PFSK-1 (cell line): Measurements from ENCODE around the gene BMP7.

Source experiments
- FOXP2 ChIP-seq: optimal IDR thresholded peaks from 2 replicates; pipeline ENCODE3; 2011; ENCODE audit warnings: borderline replicate concordance, control low read depth, inconsistent platforms; ENCODE audit not compliant: insufficient read depth; ENCODE audit errors: extremely low read length, extremely low read depth
- POLR2AphosphoS5 ChIP-seq: IDR thresholded peaks from 2 replicates; pipeline ENCODE4 v1.6.1; 2012; ENCODE audit warnings: low read depth, mild to moderate bottlenecking, control low read depth, low read length, moderate library complexity
- SIN3A ChIP-seq: IDR thresholded peaks from 2 replicates; pipeline ENCODE4 v1.6.1; 2012; ENCODE audit warnings: mild to moderate bottlenecking, low read length, moderate library complexity, borderline replicate concordance; ENCODE audit not compliant: insufficient read depth
- TAF1 ChIP-seq: IDR thresholded peaks from 2 replicates; pipeline ENCODE4 v1.6.1; 2012; ENCODE audit warnings: low read length, control low read depth, borderline replicate concordance; ENCODE audit not compliant: insufficient read depth
- TF ChIP-seq, protein P1 (sequence below), 2 experiments: IDR thresholded peaks; 2 replicates each; pipeline versions ENCODE4 v1.6.1 to v1.8.0; 2011 to 2012; ENCODE audit warnings: low read depth in 2 of 2, low read length in 2 of 2, control low read depth in 1 of 2, inconsistent platforms in 1 of 2, mild to moderate bottlenecking in 1 of 2, moderate library complexity in 1 of 2; ENCODE audit not compliant: insufficient read depth in 1 of 2

BMP7 gene

GRCh38 chr20:57189713-57190112, 76.7 kb downstream of the BMP7 start:
- TF ChIP-seq TAF1 (no peak), POLR2AphosphoS5 (no peak), SIN3A (no peak), FOXP2 (no peak)
- TF ChIP-seq, protein P1, sequence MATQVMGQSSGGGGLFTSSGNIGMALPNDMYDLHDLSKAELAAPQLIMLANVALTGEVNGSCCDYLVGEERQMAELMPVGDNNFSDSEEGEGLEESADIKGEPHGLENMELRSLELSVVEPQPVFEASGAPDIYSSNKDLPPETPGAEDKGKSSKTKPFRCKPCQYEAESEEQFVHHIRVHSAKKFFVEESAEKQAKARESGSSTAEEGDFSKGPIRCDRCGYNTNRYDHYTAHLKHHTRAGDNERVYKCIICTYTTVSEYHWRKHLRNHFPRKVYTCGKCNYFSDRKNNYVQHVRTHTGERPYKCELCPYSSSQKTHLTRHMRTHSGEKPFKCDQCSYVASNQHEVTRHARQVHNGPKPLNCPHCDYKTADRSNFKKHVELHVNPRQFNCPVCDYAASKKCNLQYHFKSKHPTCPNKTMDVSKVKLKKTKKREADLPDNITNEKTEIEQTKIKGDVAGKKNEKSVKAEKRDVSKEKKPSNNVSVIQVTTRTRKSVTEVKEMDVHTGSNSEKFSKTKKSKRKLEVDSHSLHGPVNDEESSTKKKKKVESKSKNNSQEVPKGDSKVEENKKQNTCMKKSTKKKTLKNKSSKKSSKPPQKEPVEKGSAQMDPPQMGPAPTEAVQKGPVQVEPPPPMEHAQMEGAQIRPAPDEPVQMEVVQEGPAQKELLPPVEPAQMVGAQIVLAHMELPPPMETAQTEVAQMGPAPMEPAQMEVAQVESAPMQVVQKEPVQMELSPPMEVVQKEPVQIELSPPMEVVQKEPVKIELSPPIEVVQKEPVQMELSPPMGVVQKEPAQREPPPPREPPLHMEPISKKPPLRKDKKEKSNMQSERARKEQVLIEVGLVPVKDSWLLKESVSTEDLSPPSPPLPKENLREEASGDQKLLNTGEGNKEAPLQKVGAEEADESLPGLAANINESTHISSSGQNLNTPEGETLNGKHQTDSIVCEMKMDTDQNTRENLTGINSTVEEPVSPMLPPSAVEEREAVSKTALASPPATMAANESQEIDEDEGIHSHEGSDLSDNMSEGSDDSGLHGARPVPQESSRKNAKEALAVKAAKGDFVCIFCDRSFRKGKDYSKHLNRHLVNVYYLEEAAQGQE (IDR thresholded peaks at IDR 0.05; ENCODE audit: insufficient read depth in 1 of 2, low read depth in 2 of 2, low read length in 2 of 2), result no peak

DNA sequence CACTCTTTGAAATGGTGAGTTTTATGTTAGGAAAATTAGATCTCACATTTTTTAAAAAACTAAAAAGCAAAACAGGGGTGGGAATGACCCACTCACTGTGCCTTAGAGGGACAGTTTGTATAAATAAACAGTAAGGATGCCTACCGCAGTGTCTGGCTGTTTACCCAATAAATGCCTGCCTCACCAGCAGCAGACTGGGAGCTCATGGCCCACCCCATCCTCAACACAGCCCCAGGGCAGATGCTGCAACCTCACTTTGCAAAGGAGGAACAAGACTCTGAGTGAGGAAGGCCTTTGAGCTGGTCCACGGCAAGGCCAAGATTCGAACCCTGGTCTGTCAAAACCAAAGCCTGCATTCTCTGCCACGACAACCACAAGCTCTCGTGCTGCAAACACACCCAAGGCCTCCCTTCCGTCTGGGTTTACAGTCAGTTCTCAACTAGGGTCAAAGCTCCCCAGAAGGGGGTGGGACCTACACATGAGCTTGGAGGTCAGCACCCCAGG, 77.8 kb downstream of the BMP7 start:
- TF ChIP-seq TAF1 (no peak), POLR2AphosphoS5 (no peak), SIN3A (no peak), FOXP2 (no peak)
- TF ChIP-seq, protein P1 (IDR thresholded peaks at IDR 0.05; ENCODE audit: insufficient read depth in 1 of 2, low read depth in 2 of 2, low read length in 2 of 2), result no peak

DNA sequence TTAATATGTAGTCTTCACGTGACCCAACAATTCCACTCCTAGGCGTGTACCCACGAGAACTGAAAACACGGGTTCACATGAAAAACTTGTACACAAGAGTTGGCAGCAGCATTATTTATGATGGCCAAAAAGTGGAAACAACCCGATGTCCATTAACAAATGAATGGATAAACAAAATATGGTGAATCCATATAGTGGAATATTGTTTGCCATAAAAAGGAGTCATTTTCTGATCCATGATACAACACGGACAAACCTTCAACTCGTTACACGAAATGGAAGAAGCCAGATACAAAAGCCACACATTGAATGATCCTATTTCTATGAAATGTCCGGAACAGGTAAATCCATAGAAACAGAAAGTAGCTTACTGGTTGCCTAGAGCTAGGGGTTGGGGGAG, 78.4 kb downstream of the BMP7 start:
- TF ChIP-seq POLR2AphosphoS5 (no peak), TAF1 (no peak), FOXP2 (no peak), SIN3A (no peak)
- TF ChIP-seq, protein P1 (IDR thresholded peaks at IDR 0.05; ENCODE audit: insufficient read depth in 1 of 2, low read depth in 2 of 2, low read length in 2 of 2), result no peak

- TF ChIP-seq POLR2AphosphoS5 (no peak), FOXP2 (no peak), SIN3A (no peak), TAF1 (no peak)
- TF ChIP-seq, protein P1 (IDR thresholded peaks at IDR 0.05; ENCODE audit: insufficient read depth in 1 of 2, low read depth in 2 of 2, low read length in 2 of 2), result no peak
Observed at GRCh38 chr20:57187068-57187634, 79.3 kb downstream of the BMP7 start.
